HEK293T (cell line): ENCODE data around the gene PRND.

Source experiments
- ARNT ChIP-seq: fragments of 450-650 bp; IDR thresholded peaks from 2 replicates; pipeline ENCODE4 v1.6.1; 2017; ENCODE audit warnings: mild to moderate bottlenecking
- BHLHE40 ChIP-seq: fragments of 450-650 bp; IDR thresholded peaks from 2 replicates; pipeline ENCODE4 v1.6.1; 2016; ENCODE audit warnings: mild to moderate bottlenecking, moderate library complexity, borderline replicate concordance
- FOXK2 ChIP-seq: fragments of 450-650 bp; IDR thresholded peaks from 2 replicates; pipeline ENCODE4 v1.6.1; 2016; ENCODE audit warnings: mild to moderate bottlenecking
- FOXM1 ChIP-seq: fragments of 450-650 bp; IDR thresholded peaks from 2 replicates; pipeline ENCODE4 v1.6.1; 2017; ENCODE audit warnings: mild to moderate bottlenecking, borderline replicate concordance
- HDGF ChIP-seq: fragments of 450-650 bp; IDR thresholded peaks from 2 replicates; pipeline ENCODE4 v1.6.1; 2017; ENCODE audit warnings: antibody characterized with exemption, borderline replicate concordance
- L3MBTL2 ChIP-seq: fragments of 450-650 bp; conservative IDR thresholded peaks from 2 replicates; pipeline ENCODE4 v1.6.1; 2016; ENCODE audit warnings: mild to moderate bottlenecking
- LEF1 ChIP-seq: fragments of 450-650 bp; IDR thresholded peaks from 2 replicates; pipeline ENCODE4 v1.6.1; 2017; ENCODE audit warnings: mild to moderate bottlenecking, borderline replicate concordance
- SP1 ChIP-seq: fragments of 450-650 bp; IDR thresholded peaks from 2 replicates; pipeline ENCODE4 v1.6.1; 2017
- SUZ12 ChIP-seq: fragments of 450-650 bp; IDR thresholded peaks from 2 replicates; pipeline ENCODE4 v1.6.1; 2016; ENCODE audit warnings: mild to moderate bottlenecking
- TARDBP ChIP-seq: fragments of 450-650 bp; IDR thresholded peaks from 2 replicates; pipeline ENCODE4 v1.6.1; 2016

DNA sequence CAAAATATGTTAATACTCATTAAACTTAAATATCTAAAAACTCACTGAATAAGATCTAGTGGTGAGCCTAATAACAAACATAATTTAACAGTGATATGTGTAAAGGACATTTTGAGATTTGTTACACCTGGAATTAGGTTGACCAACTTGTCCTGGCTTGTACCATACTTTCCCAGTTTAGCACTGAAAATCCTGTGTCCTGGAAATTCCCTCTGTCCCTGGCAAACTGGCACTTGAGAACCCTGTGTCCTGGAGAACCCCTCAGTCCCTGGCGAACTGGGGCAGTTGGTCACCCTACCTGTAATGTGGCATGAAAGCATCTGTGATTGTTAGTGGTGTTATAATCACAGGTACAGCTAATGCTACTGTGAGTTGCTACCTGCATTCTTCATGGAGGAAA is 6.9 kb upstream of the PRND start:
- no peak for TF ChIP-seq HDGF
- TF ChIP-seq SUZ12, result no peak
- TF ChIP-seq SP1, result no peak
- no peak for TF ChIP-seq BHLHE40
- TF ChIP-seq TARDBP, result no peak
- TF ChIP-seq ARNT, result no peak
- no peak for TF ChIP-seq L3MBTL2
- TF ChIP-seq LEF1, result no peak
- TF ChIP-seq FOXM1, result no peak
- no peak for TF ChIP-seq FOXK2
